Sigmoid colon (tissue), 4 donors: ENCODE data around the gene P3H3.

ENCODE experiments used
- CTCF ChIP-seq, 4 experiments: fragments of 450-650 bp in 3 of 4; fragments of 200-600 bp in 1 of 4; IDR thresholded peaks; one replicate each; pipeline ENCODE4 v1.5.1; 2016 to 2019; ENCODE audit warnings: antibody characterized with exemption in 4 of 4, mild to moderate bottlenecking in 3 of 4, moderate library complexity in 2 of 4
- EP300 ChIP-seq, 4 donors: sonication (generic); formaldehyde crosslinking; IDR thresholded peaks; one replicate each; pipeline ENCODE4 v1.6.1; 2017; ENCODE audit warnings: antibody characterized with exemption in 4 of 4
- POLR2A ChIP-seq, 2 donors: fragments of 450-650 bp; IDR thresholded peaks; one replicate each; pipeline ENCODE4 v1.6.1; 2016; ENCODE audit warnings: antibody characterized with exemption in 2 of 2, mild to moderate bottlenecking in 2 of 2, moderate library complexity in 2 of 2

- TF ChIP-seq CTCF (IDR thresholded peaks at IDR 0.05) (no peak), POLR2A (IDR thresholded peaks at IDR 0.05) (no peak), EP300 (IDR thresholded peaks at IDR 0.05) (no peak)
Measured at GRCh38 chr12:6866163-6866919, 38.1 kb downstream of the P3H3 start.
